OCI-LY1 (cell line): ENCODE data around the gene DCUN1D4.

Experiments
- H2AFZ ChIP-seq: fragments of 200-600 bp; sonication (generic), shearing (Covaris generic); 2 replicates; pipeline ENCODE4 v1.6.0; 2014; ENCODE audit warnings: antibody characterized with exemption, mild to moderate bottlenecking, low read length
- H3F3A ChIP-seq: fragments of 200-600 bp; sonication (generic), shearing (Covaris generic); 2 replicates; pipeline ENCODE4 v1.6.0; 2014; ENCODE audit warnings: mild to moderate bottlenecking, antibody characterized with exemption, low read length, moderate library complexity; ENCODE audit not compliant: insufficient read depth
- H3K27ac ChIP-seq: fragments of 200-600 bp; sonication (generic); 2 replicates; pipeline ENCODE4 v1.5.1; 2014; ENCODE audit warnings: low read length, mixed run types, mild to moderate bottlenecking, low read depth; ENCODE audit not compliant: poor library complexity, severe bottlenecking
- H3K27me3 ChIP-seq: fragments of 200-600 bp; sonication (generic); 2 replicates; pipeline ENCODE4 v1.6.0; 2014; ENCODE audit warnings: antibody characterized with exemption, mild to moderate bottlenecking, low read length, moderate library complexity; ENCODE audit not compliant: insufficient read depth
- H3K36me3 ChIP-seq: fragments of 200-600 bp; sonication (generic); 2 replicates; pipeline ENCODE4 v1.6.1; 2014; ENCODE audit warnings: mild to moderate bottlenecking, antibody characterized with exemption, low read length, moderate library complexity, mixed read lengths; ENCODE audit not compliant: insufficient read depth
- H3K4me1 ChIP-seq: fragments of 200-600 bp; sonication (generic); 2 replicates; pipeline ENCODE4 v1.5.1; 2014; ENCODE audit warnings: mild to moderate bottlenecking, low read length, moderate library complexity; ENCODE audit not compliant: insufficient read depth, severe bottlenecking
- H3K4me2 ChIP-seq: fragments of 200-600 bp; sonication (generic), shearing (Covaris generic); 2 replicates; pipeline ENCODE4 v1.6.1; 2014; ENCODE audit warnings: low read length
- H3K4me3 ChIP-seq: fragments of 200-600 bp; sonication (generic); 2 replicates; pipeline ENCODE4 v1.5.1; 2014; ENCODE audit warnings: low read length, low read depth, mild to moderate bottlenecking, mixed read lengths; ENCODE audit not compliant: poor library complexity, severe bottlenecking
- H3K79me2 ChIP-seq: fragments of 200-600 bp; shearing (Covaris generic); 2 replicates; pipeline ENCODE4 v1.6.1; 2016; ENCODE audit warnings: mixed run types, low read length, mixed read lengths; ENCODE audit not compliant: insufficient read depth
- H3K9ac ChIP-seq: fragments of 200-600 bp; sonication (generic), shearing (Covaris generic); 2 replicates; pipeline ENCODE4 v1.6.1; 2014; ENCODE audit warnings: mild to moderate bottlenecking, low read length, mixed read lengths
- H3K9me2 ChIP-seq: fragments of 200-600 bp; sonication (generic), shearing (Covaris generic); 2 replicates; pipeline ENCODE4 v1.6.1; 2014; ENCODE audit warnings: low read depth, mild to moderate bottlenecking, low read length, mixed read lengths
- H3K9me3 ChIP-seq: fragments of 200-600 bp; shearing (Covaris generic); 2 replicates; pipeline ENCODE4 v1.6.1; 2014; ENCODE audit warnings: low read length, mixed read lengths
- H4K20me1 ChIP-seq: fragments of 200-600 bp; sonication (generic), shearing (Covaris generic); 2 replicates; pipeline ENCODE4 v1.6.0; 2016; ENCODE audit warnings: mild to moderate bottlenecking, low read length; ENCODE audit not compliant: insufficient read depth
- CTCF ChIP-seq: fragments of 200-600 bp; sonication (generic), shearing (Covaris generic); IDR thresholded peaks from 2 replicates; pipeline ENCODE4 v1.5.1; 2017; ENCODE audit warnings: mild to moderate bottlenecking, antibody characterized with exemption, low read length, moderate library complexity, mixed read lengths
- EZH2 ChIP-seq: fragments of 200-600 bp; sonication (generic), shearing (Covaris generic); IDR thresholded peaks from 2 replicates; pipeline ENCODE4 v1.8.0; 2017; ENCODE audit warnings: borderline replicate concordance, mixed run types, mild to moderate bottlenecking, antibody characterized with exemption, low read length, moderate library complexity, mixed read lengths

DCUN1D4 gene

DNA sequence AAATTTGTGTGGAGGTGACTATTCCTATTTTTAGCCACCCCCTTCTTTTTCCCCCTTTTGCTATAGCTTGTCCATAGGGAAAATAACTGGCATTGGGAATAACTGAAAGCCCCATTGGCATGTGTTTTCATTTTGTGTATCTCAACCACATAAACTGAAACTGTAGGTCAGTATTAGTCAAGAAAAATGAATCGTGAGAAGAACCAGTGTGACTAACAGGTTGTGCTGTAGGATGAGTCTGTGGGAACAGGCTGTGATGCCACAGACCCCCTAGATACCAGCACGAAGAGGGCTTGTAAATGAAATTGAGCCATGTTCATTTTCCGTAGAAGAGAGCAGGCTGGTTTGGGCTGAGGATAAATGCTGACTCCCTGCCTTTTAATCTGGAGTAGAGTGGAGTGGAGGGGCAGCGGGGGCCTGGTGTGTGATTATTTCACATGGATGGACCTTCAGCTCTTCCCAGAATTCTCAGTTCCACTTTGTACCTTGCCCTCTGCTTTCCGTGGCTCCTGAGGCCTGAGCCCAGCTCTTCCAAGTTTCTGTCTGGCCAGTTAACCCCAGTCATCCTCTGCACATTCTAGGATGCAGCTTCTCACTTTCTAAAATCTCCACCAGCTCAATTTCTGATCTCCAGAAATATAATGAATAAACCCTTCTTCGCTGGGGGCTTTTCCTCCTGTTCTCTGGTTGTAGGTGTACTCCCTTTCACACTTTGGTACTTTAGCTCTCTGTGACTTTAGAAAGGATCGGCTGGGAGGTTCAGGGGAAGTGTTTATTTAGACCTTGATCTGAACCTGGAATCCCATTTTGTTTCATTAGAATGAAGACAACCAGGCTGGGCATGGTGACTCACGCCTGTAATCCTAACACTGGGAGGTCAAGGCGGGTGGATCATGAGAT lies 37.3 kb downstream of the DCUN1D4 start:
- Histone ChIP-seq H3F3A (no peaks in the 10 kb centered on the region; the same call in 1 of the 2 replicates), H3K4me3 (no peak overlapping the region), H4K20me1 (no peaks in the 10 kb centered on the region), H3K9ac (no peak overlapping the region), H3K4me2 (no peak overlapping the region), H3K27me3 (no peaks in the 10 kb centered on the region), H3K27ac (no peak overlapping the region), H3K9me3 (no peaks in the 10 kb centered on the region), H2AFZ (no peak overlapping the region), H3K79me2 (no peaks in the 10 kb centered on the region), H3K9me2 (no peaks in the 10 kb centered on the region), H3K4me1 (no peaks in the 10 kb centered on the region), H3K36me3 (peaks cover 30% of the 10 kb centered on the region)
- TF ChIP-seq CTCF (no peak), EZH2 (no peak)

DNA sequence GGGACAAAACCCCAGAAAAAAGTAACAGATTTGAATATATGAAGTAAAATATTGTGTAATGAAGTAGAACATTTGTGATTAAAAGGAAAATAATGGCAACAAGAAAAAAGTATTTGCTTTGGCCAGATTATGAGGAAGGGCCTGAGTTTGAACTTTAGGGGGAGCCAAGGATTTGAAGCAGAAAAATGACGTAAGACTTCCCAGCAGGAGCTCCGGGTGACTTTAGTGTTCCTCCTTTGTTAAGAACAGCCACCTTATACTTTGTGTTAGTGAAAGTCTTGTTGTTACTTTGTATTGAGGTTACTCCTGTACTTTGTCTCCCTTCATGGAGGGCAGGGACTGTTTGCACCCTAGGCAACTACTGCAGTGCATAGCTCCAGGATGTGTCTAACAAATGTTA lies 41.1 kb downstream of the DCUN1D4 start:
- Histone ChIP-seq H3K4me3 (no peak overlapping the region), H4K20me1 (no peaks in the 10 kb centered on the region), H3K9ac (no peak overlapping the region), H3K4me1 (no peaks in the 10 kb centered on the region), H3K4me2 (no peak overlapping the region), H3K36me3 (peaks cover 22% of the 10 kb centered on the region; the same call in 1 of the 2 replicates), H2AFZ (no peak overlapping the region), H3F3A (no peaks in the 10 kb centered on the region; the same call in 1 of the 2 replicates), H3K27ac (no peak overlapping the region), H3K9me3 (no peaks in the 10 kb centered on the region), H3K27me3 (no peaks in the 10 kb centered on the region), H3K79me2 (no peaks in the 10 kb centered on the region), H3K9me2 (no peaks in the 10 kb centered on the region)
- no peak for TF ChIP-seq EZH2
- no peak for TF ChIP-seq CTCF

- Histone ChIP-seq H3K4me2 (no peak overlapping the region), H3F3A (no peaks in the 10 kb centered on the region; the same call in 1 of the 2 replicates), H3K4me3 (no peak overlapping the region), H4K20me1 (no peaks in the 10 kb centered on the region), H3K27me3 (no peaks in the 10 kb centered on the region), H3K9me3 (no peaks in the 10 kb centered on the region), H3K36me3 (peaks cover 21% of the 10 kb centered on the region; the same call in 1 of the 2 replicates), H2AFZ (no peak overlapping the region), H3K79me2 (no peaks in the 10 kb centered on the region), H3K9ac (no peak overlapping the region), H3K27ac (no peak overlapping the region), H3K9me2 (no peaks in the 10 kb centered on the region), H3K4me1 (no peaks in the 10 kb centered on the region)
- TF ChIP-seq EZH2 (no peak), CTCF (no peak)
Observed at GRCh38 chr4:51884606-51885005, 41.7 kb downstream of the DCUN1D4 start.
